Peyer's patch (tissue), 4 donors: ENCODE results near the gene FOXS1.

Experiments used
- POLR2A ChIP-seq, 2 donors: fragments of 450-650 bp; IDR thresholded peaks; one replicate each; pipeline ENCODE4 v1.5.1; 2017; ENCODE audit warnings: antibody characterized with exemption in 2 of 2, mild to moderate bottlenecking in 2 of 2, moderate library complexity in 2 of 2
- TF ChIP-seq, protein P1 (sequence below), 6 experiments: fragments of 450-650 bp in 4 of 6; fragments of 200-600 bp in 2 of 6; sonication (generic) in 1 of 6; IDR thresholded peaks; one replicate each; pipeline ENCODE4 v1.5.1; 2017 to 2019; ENCODE audit warnings: antibody characterized with exemption in 6 of 6, mild to moderate bottlenecking in 3 of 6, moderate library complexity in 1 of 6

DNA sequence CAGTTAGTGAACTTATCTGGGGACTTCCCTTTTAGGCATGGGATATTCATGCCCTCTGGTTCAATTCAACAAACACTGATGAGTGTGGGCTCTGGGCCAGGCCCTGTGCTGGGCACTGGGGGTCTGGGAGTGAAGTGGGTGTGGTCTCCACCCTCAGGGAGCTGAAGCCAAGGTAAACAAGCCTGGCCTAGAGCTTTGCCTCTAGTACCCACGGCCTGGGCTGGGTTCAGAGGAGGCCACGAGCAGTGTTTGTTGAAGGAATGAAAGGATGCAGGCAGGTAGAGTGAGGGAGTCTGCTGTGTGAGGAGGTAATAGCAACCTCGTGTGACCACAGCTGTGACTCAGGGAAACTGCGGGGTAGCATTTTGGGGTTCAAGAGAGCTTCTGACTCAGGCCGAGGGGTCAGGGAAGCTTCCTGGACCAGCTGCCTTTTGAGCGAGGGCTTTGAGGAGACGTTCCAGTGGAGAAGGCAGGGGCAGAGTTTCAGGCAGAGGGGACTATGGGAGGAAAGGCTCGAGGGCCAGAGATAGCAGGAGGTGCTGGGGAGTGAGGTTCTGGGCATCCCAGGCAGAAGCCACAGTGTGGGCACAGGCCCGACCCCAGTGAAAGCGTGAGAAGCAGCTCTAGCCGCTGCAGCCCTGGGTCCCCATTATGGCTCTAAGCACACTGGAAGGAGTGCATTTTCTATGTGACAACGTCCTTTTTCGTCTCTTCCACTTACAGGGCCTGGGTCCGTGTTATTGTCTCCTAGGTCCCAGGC is 20.7 kb downstream of the FOXS1 start:
- TF ChIP-seq, protein P1, sequence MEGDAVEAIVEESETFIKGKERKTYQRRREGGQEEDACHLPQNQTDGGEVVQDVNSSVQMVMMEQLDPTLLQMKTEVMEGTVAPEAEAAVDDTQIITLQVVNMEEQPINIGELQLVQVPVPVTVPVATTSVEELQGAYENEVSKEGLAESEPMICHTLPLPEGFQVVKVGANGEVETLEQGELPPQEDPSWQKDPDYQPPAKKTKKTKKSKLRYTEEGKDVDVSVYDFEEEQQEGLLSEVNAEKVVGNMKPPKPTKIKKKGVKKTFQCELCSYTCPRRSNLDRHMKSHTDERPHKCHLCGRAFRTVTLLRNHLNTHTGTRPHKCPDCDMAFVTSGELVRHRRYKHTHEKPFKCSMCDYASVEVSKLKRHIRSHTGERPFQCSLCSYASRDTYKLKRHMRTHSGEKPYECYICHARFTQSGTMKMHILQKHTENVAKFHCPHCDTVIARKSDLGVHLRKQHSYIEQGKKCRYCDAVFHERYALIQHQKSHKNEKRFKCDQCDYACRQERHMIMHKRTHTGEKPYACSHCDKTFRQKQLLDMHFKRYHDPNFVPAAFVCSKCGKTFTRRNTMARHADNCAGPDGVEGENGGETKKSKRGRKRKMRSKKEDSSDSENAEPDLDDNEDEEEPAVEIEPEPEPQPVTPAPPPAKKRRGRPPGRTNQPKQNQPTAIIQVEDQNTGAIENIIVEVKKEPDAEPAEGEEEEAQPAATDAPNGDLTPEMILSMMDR (IDR thresholded peaks at IDR 0.05) = no peak
- no peak for TF ChIP-seq POLR2A (IDR thresholded peaks at IDR 0.05)
